MM.1S (cell line): ENCODE results near the gene TFCP2L1.
A peak's percentile ranks its signal among the peaks of the same experiment; 100 is the strongest.
"Not testable (repeated sequence)": the region's sequence is repeated elsewhere in the genome, so short reads cannot be mapped to it uniquely, and the experiment has no call there.

Experiments used
- DNase-seq: peaks from one replicate; pipeline ENCODE4 v3.0.0-alpha.2; 2015
- H2AFZ ChIP-seq: fragments of 300-600 bp; sonication (generic); 2 replicates; pipeline ENCODE4 v1.6.0; 2016; ENCODE audit warnings: antibody characterized with exemption, low read length
- H3F3A ChIP-seq: fragments of 300-600 bp; sonication (generic); 2 replicates; pipeline ENCODE4 v1.6.1; 2016; ENCODE audit warnings: mild to moderate bottlenecking, antibody characterized with exemption, low read length, moderate library complexity, mixed read lengths; ENCODE audit not compliant: insufficient read depth
- H3K27ac ChIP-seq: fragments of 300-600 bp; sonication (generic); 2 replicates; pipeline ENCODE4 v1.5.1; 2016; ENCODE audit warnings: mild to moderate bottlenecking, low read length
- H3K27me3 ChIP-seq: fragments of 300-600 bp; sonication (generic); replicated peaks from 2 replicates; pipeline ENCODE4 v1.6.0; 2016; ENCODE audit warnings: low read length; ENCODE audit not compliant: insufficient read depth
- H3K36me3 ChIP-seq: fragments of 300-600 bp; sonication (generic); replicated peaks from 2 replicates; pipeline ENCODE4 v1.6.1; 2016; ENCODE audit warnings: mild to moderate bottlenecking, low read length, mixed read lengths; ENCODE audit not compliant: insufficient read depth
- H3K4me1 ChIP-seq: fragments of 300-600 bp; sonication (generic); 2 replicates; pipeline ENCODE4 v1.6.1; 2016; ENCODE audit warnings: low read length, mixed read lengths
- H3K4me2 ChIP-seq: fragments of 300-600 bp; sonication (generic); 2 replicates; pipeline ENCODE4 v1.6.0; 2016; ENCODE audit warnings: low read depth, low read length
- H3K4me3 ChIP-seq: fragments of 300-600 bp; sonication (generic); 2 replicates; pipeline ENCODE4 v1.5.1; 2016; ENCODE audit warnings: low read length, mixed read lengths
- H3K79me2 ChIP-seq: fragments of 300-600 bp; sonication (generic); 2 replicates; pipeline ENCODE4 v1.6.1; 2016; ENCODE audit warnings: mixed run types, low read length, mixed read lengths
- H3K9ac ChIP-seq: fragments of 300-600 bp; sonication (generic); 2 replicates; pipeline ENCODE4 v1.6.1; 2016; ENCODE audit warnings: low read length, mixed read lengths
- H3K9me2 ChIP-seq: fragments of 300-600 bp; sonication (generic); replicated peaks from 2 replicates; pipeline ENCODE4 v1.6.1; 2016; ENCODE audit warnings: mild to moderate bottlenecking, low read length, mixed read lengths; ENCODE audit not compliant: insufficient read depth
- H3K9me3 ChIP-seq: fragments of 300-600 bp; sonication (generic); replicated peaks from 2 replicates; pipeline ENCODE4 v1.6.1; 2016; ENCODE audit warnings: mild to moderate bottlenecking, low read length, mixed read lengths; ENCODE audit not compliant: insufficient read depth
- H4K20me1 ChIP-seq: fragments of 300-600 bp; sonication (generic); 2 replicates; pipeline ENCODE4 v1.6.1; 2016; ENCODE audit warnings: mild to moderate bottlenecking, low read length, moderate library complexity, mixed read lengths; ENCODE audit not compliant: insufficient read depth
- CTCF ChIP-seq: fragments of 300-600 bp; sonication (generic); IDR thresholded peaks from 2 replicates; pipeline ENCODE4 v1.5.1; 2016; ENCODE audit warnings: antibody characterized with exemption, low read length, mixed read lengths
- EZH2 ChIP-seq: fragments of 300-600 bp; sonication (generic); optimal IDR thresholded peaks from 2 replicates; pipeline ENCODE3; 2017; ENCODE audit warnings: low read depth, mild to moderate bottlenecking, antibody characterized with exemption, low read length, mixed read lengths
- EZH2phosphoT487 ChIP-seq: fragments of 300-600 bp; sonication (generic); IDR thresholded peaks from 2 replicates; pipeline ENCODE4 v1.6.1; 2018; ENCODE audit warnings: antibody characterized with exemption, low read length

Gene TFCP2L1

DNA sequence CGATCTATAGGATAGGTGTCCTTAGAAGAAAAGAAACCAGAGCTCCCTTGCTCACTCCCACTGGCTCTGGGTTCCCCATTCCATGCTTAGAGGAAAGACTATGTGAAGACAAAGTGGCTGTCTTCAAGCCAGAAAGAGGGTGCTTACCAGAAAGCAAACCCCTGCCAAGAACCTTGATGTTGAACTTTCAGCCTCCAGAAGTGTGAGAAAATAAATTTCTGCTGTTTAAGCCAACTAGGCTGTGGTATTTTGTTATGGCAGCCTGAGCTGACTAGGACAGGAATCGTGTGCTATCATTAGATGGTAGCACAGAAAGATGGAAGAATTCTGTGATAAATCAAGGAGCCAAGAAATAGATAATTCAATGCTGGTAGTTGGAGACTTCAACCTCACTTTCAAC, 19.9 kb upstream of the TFCP2L1 start:
- Histone ChIP-seq H3K9me3 (no peaks in the 10 kb centered on the region), H3K4me2 (no peak overlapping the region), H3K4me3 (no peak overlapping the region), H3K27me3 (no peaks in the 10 kb centered on the region), H3K4me1 (no peaks in the 10 kb centered on the region), H3K36me3 (no peaks in the 10 kb centered on the region), H3K9me2 (no peaks in the 10 kb centered on the region), H3K27ac (no peak overlapping the region), H4K20me1 (no peaks in the 10 kb centered on the region), H3K79me2 (no peaks in the 10 kb centered on the region), H3F3A (no peaks in the 10 kb centered on the region), H2AFZ (no peak overlapping the region), H3K9ac (no peak overlapping the region)
- DNase-seq, result no peak
- TF ChIP-seq EZH2 (no peak), CTCF (no peak), EZH2phosphoT487 (no peak)

GRCh38 chr2:121303531-121304263, 18.7 kb upstream of the TFCP2L1 start:
- Histone ChIP-seq H3K9me3 (no peaks in the 10 kb centered on the region), H2AFZ (no peak overlapping the region), H3K79me2 (no peaks in the 10 kb centered on the region), H3K36me3 (no peaks in the 10 kb centered on the region), H4K20me1 (no peaks in the 10 kb centered on the region), H3K9me2 (no peaks in the 10 kb centered on the region), H3K4me3 (no peak overlapping the region), H3K4me2 (peak overlapping the region; percentile 17; the same call in 1 of the 2 replicates), H3K27me3 (no peaks in the 10 kb centered on the region), H3K27ac (no peak overlapping the region; the same call in 1 of the 2 replicates), H3K9ac (no peak overlapping the region), H3F3A (no peaks in the 10 kb centered on the region), H3K4me1 (no peaks in the 10 kb centered on the region)
- DNase-seq, result no peak
- TF ChIP-seq EZH2, result no peak
- TF ChIP-seq CTCF, result no peak
- no peak for TF ChIP-seq EZH2phosphoT487

DNA sequence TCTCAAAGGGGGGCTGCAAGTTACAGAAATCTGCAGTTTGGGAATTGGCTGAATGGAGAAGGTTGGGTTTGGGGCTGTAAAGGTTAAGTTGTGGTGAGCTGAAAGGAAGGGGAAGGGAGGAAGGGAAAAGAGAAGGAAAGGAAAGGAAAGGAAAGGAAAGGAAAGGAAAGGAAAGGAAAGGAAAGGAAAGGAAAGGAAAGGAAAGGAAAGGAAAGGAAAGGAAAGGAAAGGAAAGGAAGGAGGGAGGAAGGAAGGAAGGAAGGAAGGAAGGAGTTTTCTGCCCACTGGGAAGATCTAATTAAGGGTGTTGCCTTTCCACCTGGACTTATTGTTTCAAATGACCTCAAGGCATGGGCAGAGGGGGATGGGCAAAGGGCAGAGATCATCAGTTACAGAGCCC, 16.2 kb upstream of the TFCP2L1 start:
- H3K9me2 ChIP-seq, H3K4me2 ChIP-seq, H3F3A ChIP-seq, H3K9ac ChIP-seq, H3K79me2 ChIP-seq, H3K27me3 ChIP-seq, H4K20me1 ChIP-seq, H3K4me1 ChIP-seq, H3K9me3 ChIP-seq, H3K4me3 ChIP-seq, H2AFZ ChIP-seq, H3K27ac ChIP-seq, DNase-seq, H3K36me3 ChIP-seq: not testable (repeated sequence)

DNA sequence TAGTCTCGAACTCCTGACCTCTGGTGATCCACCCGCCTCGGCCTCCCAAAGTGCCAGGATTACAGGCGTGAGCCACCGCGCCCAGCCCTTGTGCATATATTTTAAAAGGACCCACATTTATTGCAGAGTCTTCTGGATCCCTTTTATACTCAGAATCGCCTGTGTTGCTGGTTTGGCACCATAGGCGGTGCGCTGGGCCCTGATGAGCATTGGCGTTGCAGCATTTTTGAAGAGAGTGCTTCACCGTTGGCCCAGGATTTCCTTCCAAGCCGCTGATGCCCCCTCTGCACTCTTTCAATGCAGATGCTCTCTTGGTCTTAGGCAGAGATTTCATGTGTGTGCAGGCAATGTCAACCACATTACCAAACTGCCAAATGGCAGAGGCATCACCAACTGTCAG, 13.5 kb upstream of the TFCP2L1 start:
- Histone ChIP-seq H3K36me3 (no peaks in the 10 kb centered on the region), H3K9me2 (no peaks in the 10 kb centered on the region), H3K79me2 (no peaks in the 10 kb centered on the region), H3K4me1 (no peaks in the 10 kb centered on the region), H3K4me3 (no peak overlapping the region), H3F3A (no peaks in the 10 kb centered on the region), H3K4me2 (no peak overlapping the region), H3K9ac (no peak overlapping the region), H2AFZ (no peak overlapping the region), H3K27ac (no peak overlapping the region), H3K9me3 (no peaks in the 10 kb centered on the region), H4K20me1 (no peaks in the 10 kb centered on the region), H3K27me3 (no peaks in the 10 kb centered on the region)
- no peak for TF ChIP-seq EZH2
- TF ChIP-seq CTCF, result no peak
- no peak for TF ChIP-seq EZH2phosphoT487
- DNase-seq, result no peak

GRCh38 chr2:121297866-121298265, 12.9 kb upstream of the TFCP2L1 start:
- not testable (repeated sequence) for H3K36me3 ChIP-seq, H3K9me3 ChIP-seq, H3K27ac ChIP-seq, H3F3A ChIP-seq, H3K79me2 ChIP-seq, H3K27me3 ChIP-seq, H3K4me3 ChIP-seq, DNase-seq, H2AFZ ChIP-seq, H3K9ac ChIP-seq, H3K9me2 ChIP-seq, H3K4me1 ChIP-seq, H3K4me2 ChIP-seq, H4K20me1 ChIP-seq
